Stimulated activated CD8-positive, alpha-beta memory T cell treated with anti-CD3 and anti-CD28 coated beads, Interleukin-12 subunit alpha, Interleukin-12 subunit beta, amount 100 ng/mL, for 24 hours (primary cell): ENCODE data around the gene ENPP1.

Experiments used
- DNase-seq: peaks from one replicate; pipeline ENCODE4 v3.0.0-alpha.2; 2020; ENCODE audit errors: extremely low read depth

Gene ENPP1

DNA sequence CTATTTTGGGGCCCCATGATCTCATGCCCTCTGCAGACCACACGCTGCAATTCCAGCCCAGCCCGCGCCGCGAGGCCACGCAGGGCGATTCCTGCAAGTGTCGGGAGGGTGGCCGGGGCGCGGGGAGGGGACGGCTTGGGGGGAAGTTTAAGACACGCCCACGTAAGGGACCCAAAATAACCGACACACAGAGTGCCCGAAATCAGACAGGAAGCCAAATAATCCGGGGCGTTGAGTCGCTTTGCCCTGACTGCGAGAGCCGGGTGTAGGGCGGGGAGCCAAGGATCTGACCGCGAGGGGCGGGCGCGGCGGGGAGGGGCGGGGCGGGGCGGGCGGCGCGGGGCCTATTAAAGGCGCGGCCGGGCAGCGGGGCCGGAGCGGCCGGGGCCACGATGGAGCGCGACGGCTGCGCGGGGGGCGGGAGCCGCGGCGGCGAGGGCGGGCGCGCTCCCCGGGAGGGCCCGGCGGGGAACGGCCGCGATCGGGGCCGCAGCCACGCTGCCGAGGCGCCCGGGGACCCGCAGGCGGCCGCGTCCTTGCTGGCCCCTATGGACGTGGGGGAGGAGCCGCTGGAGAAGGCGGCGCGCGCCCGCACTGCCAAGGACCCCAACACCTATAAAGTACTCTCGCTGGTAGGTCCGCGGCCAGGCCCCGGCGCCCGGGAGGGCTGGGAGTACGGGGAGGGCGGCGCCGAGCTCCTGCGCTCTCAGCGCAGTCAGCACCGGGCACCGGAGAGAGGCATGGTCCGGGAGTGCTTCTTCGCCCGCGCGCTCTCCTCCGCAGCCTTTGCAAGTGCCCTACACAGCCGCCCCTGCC is at the start of gene ENPP1:
Gene ENPP1, plus strand, starts transcription at position 377 of the 816 bp plus-strand sequence. Its CDS starts 16 bp downstream, at position 393.
- DNase-seq: peak; percentile 8

DNA sequence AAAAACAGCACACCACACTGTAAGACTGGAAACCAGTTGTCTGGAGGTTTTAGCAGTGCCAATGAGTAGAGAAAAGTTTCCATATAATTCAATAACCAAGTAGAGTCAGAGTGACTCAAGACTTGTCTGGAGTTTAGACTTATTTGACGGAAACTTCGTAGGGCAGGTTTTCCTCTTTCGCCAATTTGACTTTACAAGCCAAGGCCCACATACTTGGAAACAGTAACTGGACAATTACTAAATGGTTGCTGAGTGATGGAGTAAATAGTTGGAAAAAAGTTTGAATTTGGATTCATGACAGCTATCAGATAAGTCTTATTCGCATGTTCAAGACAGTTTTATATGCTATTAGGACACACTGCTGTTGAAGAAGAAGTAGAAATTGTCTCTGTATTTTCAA is 48.9 kb upstream of the ENPP1 start:
- DNase-seq: no peak

DNA sequence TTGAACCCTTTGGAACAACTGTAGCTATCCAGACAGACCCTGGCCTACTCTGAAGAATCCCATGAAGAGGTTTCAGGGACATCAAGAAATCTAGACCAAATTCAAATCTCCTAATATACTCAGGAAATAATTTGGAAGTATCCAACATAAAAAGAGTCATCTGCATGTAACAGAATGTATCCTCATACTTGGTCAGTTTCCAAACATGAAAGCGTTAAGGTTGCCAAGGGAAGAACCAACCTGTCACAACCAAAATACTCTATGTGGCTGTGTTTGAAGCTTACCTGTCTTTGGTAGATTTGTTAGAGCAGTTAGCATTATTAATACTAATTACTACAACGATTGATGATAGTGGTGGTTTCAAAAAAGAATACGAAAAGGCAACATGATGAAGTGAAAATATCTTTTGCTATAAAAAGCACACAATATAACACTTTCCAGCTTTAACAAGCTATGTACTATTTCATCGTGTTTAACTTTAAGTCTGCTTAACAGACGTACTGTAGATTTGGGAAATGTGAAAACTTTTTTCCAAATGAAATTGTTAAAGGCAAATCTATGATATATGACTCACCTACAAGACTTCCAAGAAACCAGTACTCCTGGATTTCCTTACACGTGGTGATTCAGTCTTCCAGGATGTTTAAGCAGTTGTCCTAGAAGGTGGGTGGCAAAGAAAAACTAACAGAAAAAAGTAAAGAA is 46.6 kb upstream of the ENPP1 start:
- no peak for DNase-seq

DNA sequence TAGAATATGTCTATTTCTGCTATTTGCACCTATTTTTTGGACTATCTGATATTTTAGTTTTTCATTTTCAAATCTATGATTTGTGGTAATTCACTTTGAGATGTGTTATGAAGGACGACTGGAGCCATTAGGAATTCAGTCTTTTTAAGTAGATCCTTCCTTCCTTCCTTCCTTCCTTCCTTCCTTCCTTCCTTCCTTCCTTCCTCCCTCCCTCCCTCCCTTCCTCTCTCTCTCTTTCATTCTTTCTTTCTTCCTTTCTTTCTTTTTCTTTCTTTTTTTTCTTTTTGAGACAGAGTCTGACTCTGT is 46.1 kb upstream of the ENPP1 start:
- no peak for DNase-seq

DNA sequence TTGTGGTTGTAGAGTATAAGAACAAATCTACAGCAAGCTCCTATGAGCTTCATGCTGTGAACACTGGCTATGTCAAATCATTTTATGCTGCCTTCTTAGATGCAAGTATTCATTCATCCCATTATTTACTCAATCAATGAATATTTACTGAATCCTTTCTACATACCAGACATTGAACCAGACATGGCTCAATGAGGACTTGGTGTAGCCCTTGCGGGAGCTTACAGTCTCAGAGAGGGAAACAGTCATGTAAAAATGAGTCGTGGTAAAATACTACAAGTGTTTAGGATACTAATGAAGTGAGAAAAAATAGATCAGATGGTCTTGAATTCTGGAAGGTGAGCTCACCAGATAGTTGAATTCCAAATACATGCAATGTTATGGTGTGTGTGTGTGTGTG is 44.8 kb upstream of the ENPP1 start:
- no peak for DNase-seq

DNA sequence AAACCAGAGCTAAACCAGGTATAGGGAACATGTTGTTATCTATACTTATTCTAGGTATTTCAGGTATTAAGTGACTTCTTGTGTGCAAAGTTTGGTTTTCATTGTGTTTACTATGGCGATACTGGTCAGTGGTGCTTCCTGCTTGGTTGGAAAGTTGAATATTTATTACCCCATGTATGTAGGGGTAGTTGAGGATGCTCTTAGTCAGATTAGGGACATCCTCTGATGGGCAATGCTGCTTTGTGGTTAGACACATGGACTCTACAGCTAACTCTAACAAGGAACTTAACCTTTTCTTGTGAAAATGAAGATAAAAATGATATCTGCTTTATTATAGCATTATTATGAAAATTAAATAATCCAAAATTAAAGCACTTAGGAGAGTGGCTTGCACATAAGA is 44.1 kb upstream of the ENPP1 start:
- DNase-seq: no peak

DNA sequence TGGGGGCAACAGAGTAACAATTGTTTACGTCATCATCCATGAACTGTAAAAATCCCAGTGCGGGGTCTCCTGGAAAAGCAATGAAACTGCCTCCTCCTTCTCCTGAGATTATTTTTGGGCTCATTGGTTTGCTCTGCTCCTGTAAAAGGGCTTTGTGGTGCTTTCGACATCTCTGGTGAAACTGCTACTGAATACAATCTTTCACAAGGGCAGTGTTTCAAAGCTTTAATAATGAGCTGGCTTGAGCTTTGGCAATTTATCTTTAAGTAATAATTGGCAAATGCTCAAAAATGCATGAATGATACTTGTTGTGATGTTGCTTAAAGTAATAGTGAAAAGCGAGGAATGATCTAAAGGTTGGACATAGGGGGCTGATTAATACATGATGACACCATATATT is 43.5 kb upstream of the ENPP1 start:
- DNase-seq: no peak

DNA sequence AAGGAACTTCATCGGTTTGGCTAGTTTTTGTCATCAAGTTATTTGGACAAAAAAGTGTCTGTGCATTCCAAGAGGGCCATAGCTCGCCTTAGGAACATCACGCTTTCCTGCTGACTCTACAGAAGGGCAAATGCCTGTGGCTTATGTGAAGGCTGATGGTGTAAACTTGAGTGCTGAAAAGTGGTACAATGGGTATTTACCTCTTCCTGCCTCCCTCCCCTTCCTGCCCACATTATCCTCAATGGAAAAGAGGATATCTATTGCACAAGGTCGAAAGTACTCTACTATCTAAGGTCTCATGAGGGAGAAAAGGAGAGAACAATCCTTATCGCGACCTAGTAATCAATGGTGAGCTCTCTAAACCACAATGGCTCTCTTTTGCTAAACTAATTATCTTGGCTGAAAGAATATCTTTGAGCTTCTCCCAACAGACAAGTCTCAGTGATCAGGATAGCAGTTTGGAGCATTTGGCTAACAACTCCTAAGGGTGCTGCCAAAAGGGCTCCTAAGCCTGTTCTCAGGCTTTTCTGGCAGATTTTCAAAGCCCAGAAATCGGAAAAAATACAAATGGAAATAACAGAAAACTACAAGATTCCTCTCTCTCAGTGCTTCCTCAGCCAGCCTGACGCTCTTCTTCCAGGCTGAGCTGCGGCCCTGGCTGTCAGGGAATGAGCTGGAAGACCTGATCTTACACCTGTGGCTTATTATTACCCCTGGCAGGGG is 42.6 kb upstream of the ENPP1 start:
- DNase-seq: no peak

DNA sequence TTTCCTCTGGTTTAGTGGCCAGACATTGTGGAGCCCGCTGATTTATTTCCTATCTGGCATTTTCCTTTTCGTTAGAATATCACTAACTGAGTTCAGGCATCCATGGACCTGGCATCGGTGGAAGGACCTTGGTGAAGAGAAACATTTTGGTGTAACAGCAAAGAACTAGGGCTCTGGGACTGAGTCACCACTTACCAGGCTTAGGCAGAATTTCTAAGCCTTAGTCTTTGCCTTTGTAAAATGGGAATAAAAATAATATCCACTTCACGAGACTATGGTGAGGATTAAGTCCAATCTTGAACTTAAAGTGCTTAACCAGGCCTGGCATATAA is 42.0 kb upstream of the ENPP1 start:
- DNase-seq: no peak

DNA sequence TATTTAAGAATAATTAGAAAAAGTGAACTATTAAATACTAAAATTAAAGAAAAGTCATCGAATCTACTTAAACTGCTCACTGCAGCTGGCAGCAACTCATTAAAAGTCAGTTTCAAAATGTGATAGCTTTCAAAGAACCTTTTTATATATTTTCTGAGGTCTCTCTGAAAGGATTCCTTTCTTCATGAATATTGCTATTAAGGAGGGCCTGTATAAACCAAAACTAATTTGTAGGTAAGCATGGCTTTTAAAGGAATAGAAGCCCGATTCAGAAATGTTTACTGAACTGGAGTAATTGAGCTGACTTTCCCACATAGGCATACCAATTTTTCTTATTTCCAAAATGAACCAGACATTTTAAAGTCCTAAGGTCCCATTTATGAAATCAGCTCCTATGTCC is 41.2 kb upstream of the ENPP1 start:
- DNase-seq: no peak

DNA sequence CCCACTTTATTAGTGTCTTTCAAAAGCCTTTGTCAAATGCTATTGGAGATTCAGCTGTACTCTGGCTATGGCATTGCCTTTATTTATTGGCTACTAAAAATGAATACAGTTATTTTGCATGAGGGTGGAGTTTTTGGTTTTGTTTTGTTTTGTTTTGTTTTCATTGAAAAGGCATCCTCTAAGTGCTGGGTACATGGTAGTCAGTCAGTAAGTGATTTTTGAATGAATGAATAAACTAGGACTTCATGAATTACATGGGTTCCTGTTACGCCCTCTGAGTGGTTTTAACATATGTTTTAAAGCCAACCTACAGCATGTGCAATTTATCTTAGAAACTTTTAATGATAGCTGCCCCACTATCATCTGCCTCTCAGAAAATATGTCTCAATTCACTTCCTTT is 38.9 kb upstream of the ENPP1 start:
- no peak for DNase-seq

DNA sequence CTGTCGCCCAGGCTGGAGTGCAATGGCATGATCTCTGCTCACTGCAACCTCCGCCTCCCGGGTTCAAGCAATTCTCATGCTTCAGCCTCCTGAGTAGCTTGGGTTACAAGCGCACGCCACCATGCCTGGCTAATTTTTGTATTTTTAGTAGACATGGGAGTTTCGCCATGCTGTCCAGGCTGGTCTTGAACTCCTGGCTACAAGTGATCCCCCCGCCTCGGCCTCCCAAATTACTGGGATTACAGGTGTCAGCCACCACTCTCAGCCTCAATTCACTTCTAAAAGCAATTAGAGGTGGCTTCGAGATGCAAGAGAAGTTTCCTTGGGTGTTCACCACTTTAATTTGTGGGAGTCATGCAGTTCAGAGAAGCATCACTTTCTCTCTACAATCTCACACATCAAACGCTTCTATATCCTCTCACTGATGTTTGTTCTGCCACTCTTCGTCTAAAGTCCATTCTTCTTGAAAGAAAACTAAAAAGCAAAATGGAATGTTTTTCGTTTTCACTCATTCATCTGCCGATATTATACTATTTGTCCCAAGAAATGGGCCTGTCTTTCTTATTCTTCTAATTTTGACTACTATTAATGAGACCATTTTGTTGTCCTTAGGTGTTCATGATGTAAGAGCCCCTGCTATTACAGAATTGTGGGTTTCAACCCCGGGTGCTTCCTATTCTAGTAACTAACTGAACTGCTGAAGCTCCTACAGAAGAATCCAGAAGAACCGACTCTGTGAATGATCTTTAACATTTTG is 38.3 kb upstream of the ENPP1 start:
- no peak for DNase-seq

DNA sequence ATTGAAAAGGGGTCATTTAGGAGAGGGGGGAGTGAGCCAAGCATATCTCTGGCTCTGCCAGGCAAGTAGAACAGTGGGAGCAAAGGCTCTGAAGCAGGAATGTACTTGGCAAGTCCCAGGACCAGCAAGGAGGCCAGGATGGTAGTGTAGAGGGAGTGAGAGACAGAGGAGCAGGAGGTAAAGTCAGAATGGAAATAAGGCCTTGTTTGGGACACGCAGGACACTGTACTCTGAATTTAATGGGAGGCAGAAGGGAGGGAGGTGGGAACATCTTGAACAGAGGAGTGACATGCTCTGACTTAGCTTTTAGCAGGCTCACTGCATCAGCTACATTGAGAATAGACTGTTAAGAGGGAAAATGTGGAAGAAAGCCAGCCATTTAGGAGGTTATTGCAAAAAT is 37.0 kb upstream of the ENPP1 start:
- DNase-seq: no peak

DNA sequence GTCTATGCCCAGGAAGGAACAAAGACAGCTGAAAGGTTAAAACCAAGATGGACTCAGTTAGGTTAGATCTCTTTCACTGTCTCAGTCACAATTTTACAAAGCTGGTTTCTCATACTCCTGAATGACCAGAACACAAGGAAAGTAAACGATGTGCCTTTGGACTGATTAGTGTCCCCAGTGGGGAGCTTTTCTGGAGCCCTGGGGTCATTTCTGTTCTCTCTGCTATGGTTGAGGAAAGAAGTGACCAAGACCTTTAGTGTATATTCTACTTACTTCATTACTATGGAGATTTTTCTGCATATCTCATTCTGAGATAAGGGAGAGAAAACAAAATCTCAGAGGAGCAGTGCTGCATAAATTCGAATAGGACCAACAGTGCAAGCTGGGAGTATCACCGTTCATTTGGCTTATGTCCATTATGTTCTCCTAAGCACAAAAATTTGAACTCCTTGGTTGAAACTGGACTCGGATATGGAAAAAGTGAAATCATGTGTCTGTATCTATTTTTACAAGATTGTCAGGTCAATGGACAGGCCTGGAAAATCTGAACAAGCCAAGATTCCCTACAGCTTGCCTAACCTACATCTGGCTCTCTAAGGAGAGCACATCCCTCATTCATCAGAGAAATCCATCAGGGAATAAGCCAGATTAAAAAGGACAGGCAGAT is 34.4 kb upstream of the ENPP1 start:
- no peak for DNase-seq

DNA sequence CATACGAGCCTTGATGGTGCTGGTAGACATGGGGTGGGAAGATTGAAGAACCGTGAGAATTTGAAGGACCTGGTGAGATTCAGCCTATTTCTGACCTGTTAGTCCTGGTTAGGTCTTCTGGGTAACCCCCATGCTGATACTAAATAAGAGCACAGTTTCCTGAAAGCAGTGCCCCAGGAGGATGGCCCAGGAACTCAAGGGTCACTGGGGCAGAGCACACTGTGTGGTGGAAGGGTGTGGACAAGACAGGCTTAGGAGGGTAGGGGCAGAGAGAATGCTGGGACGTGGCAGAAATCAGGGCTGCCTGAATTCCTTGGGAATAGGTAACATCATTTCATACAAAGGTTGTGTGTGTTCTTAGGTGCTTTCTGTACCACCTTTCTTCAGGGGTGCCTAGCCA is 31.9 kb upstream of the ENPP1 start:
- no peak for DNase-seq

DNA sequence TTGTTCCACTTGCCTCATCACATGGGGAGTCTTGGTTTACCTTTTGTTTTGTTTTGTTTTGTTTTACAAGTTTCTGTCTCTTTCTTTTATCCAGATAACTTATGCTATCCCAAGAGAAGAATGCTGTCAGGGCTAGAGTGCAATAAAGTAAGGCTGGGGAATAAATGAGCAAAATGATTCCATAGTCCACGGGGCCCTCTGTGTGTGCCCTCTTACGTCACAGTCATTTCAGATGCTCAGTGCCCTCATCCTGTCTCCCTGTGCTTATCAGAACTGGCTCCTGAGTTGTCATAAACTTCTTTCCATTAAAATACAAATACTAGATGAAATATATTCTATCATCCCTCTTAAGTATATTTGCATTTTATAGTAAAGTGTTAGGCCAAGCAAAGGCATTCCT is 30.8 kb upstream of the ENPP1 start:
- no peak for DNase-seq

DNA sequence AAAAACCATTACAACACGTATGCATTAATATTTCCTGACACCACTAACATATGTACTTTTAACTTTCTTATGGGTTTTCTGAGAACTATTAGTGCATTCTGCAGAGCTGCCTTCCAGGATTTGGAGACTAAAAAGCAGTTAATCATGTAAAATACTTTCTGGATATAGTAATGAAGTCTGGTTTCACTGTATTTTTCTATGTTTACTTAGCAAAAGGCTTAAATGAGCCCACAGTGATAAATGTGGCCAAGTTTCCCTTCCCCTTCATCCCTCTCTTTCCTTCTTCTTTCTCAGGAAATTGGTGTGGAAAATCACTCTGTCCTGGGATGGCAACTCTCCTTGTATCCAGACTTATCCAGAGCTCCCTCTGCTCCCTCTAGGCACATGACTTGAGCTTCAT is 29.7 kb upstream of the ENPP1 start:
- no peak for DNase-seq

DNA sequence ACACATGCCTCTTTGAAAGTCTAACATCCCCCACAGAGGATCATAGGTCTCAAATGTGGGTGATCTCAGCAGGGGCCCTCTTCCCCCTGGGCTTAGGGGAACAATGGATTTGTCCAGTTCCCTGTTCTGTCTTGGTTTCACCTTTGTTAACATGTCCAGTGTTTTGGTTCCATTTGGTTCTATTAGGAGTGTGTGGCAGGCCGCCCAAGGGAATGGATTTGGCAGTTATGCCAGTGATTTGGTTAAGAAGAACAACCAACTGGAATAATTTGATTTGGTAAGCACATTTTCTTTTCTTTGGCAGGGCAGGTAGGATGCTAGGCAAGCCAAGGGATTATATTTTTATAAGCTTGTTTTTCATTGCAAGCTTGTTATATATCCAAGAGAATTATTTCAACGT is 28.5 kb upstream of the ENPP1 start:
- no peak for DNase-seq

DNA sequence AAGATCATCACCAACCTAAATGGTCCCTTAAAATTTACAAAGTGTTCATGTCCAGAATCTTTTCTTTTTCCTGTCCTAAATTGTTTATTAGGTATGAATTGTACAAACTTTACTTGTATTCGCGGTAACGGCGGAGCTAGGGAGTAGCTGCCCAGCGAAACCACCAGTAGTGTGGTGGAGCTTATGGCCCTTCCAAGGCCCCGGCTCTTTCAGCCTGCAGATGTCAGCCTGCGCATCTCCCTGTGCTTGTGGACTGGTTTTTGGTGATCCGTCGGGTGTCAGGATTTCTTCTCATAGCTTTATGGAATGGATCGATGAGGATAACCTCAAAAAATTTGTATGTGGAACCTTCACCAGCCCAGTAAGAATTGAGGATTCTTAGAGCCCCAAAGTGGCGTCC is 27.2 kb upstream of the ENPP1 start:
- no peak for DNase-seq

DNA sequence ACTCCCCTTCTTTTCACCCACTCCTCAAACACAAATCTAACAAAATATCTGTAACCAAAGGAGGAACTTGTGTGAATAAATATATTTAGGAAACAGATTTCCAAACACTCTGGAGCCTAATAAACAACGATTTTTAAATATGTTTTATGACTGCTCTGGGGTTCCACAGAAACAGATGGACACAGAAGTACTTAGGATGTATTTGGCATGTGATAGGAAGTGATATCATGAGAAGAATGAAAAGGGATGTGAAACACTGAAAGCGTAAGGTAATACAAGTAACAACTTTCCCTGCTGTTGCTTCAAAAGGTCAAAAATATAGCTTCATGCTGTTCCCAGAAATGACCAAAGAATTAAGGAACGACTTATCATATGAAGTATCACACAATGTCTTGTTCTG is 26.1 kb upstream of the ENPP1 start:
- no peak for DNase-seq

DNA sequence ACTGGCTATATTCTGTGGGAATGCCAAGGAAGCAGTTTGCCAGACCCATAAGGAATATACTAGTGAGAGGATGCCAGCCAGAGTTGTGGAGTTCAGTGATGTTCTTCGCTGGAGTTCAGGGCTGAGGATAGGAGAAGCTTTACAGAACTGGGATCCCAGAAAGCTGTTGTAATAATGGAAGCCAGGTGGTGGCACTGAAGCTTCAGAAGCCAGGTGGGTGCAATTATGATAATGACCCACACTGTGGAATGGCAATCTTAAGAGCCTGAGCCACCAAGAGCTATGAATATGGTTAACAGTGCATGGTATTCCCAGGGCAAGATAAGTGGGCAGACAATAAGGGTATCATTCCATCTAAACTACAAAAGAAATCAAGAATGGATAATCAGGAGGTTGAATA is 25.1 kb upstream of the ENPP1 start:
- no peak for DNase-seq

DNA sequence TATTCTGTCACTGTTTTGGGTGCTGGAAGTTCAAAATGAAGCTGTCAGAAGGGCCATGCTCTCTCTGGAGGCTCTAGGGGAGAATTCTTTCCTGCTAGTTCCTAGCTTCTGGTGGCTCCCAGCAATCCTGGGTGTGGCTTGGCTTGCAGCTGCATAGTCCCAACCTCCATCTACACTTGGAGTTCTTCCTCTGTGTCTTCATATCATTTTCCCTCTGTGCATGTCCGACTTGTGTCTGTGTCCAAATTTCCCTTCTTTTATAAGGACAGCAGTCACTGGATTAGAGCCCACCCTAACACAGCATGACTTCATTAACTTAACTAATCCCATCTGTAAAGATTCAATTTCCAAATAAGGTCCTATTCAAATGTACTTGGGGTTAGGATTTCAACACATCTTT is 23.3 kb upstream of the ENPP1 start:
- no peak for DNase-seq
